ENCODE results near the gene MVB12A.

Gene MVB12A

GRCh38 chr19:17419621-17420474 is at the start of gene MVB12A:
Gene MVB12A, plus strand, starts transcription at chr19:17420047. Its CDS starts 89 bp downstream, at chr19:17420136.
- Histone ChIP-seq H3K4me3 (ENCODE audit: low read length) (peak within 1 kb of the TSS; percentile 85), H3K27me3 (ENCODE audit: insufficient read depth, low read length) (peaks cover 3% of the 10 kb centered on the region; the same call in 1 of the 2 replicates), H3K4me1 (ENCODE audit: insufficient read depth, low read length) (peaks cover 13% of the 10 kb centered on the region; the same call in 1 of the 2 replicates), H3K27ac (ENCODE audit: low read length) (no peak within 1 kb of the TSS), H3K9ac (ENCODE audit: low read depth, low read length) (peak within 1 kb of the TSS; percentile 70; the same call in 1 of the 2 replicates), H3K9me3 (ENCODE audit: insufficient read depth, low read depth, low read length) (no peaks in the 10 kb centered on the region), H3K36me3 (ENCODE audit: insufficient read depth, low read depth, low read length) (no peaks in the 10 kb centered on the region)

- 0 out of 2 replicates have a peak, but pooled peaks cover 4% of the 10 kb centered on the region for H3K9me3 ChIP-seq (ENCODE audit: insufficient read depth, low read depth, low read length)
- H3K27me3 ChIP-seq (ENCODE audit: insufficient read depth, low read length): no peaks in the 10 kb centered on the region
- no peak within 1 kb of the TSS for H3K27ac ChIP-seq (ENCODE audit: low read length)
- no peaks in the 10 kb centered on the region for H3K36me3 ChIP-seq (ENCODE audit: insufficient read depth, low read depth, low read length)
- H3K4me1 ChIP-seq (ENCODE audit: insufficient read depth, low read length): peaks cover 9% of the 10 kb centered on the region; the same call in 1 of the 2 replicates
- H3K4me3 ChIP-seq (ENCODE audit: low read length): no peak within 1 kb of the TSS
- no peak within 1 kb of the TSS for H3K9ac ChIP-seq (ENCODE audit: low read depth, low read length)
Observed at GRCh38 chr19:17376935-17377600, 42.8 kb upstream of the MVB12A start, which contains the start of gene PLVAP. Gene PLVAP, minus strand, starts transcription at chr19:17377342. Its CDS starts 54 bp downstream, at chr19:17377288.

GRCh38 chr19:17378271-17378670 is 41.6 kb upstream of the MVB12A start:
- H3K4me1 ChIP-seq (ENCODE audit: insufficient read depth, low read length): peaks cover 12% of the 10 kb centered on the region; the same call in 1 of the 2 replicates
- H3K9me3 ChIP-seq (ENCODE audit: insufficient read depth, low read depth, low read length): 0 out of 2 replicates have a peak, but pooled peaks cover 4% of the 10 kb centered on the region
- no peak overlapping the region for H3K9ac ChIP-seq (ENCODE audit: low read depth, low read length)

GRCh38 chr19:17379221-17379631 is 40.6 kb upstream of the MVB12A start:
- H3K27ac ChIP-seq (ENCODE audit: low read length): peak overlapping the region; percentile 56
- 0 out of 2 replicates have a peak, but pooled peaks cover 4% of the 10 kb centered on the region for H3K9me3 ChIP-seq (ENCODE audit: insufficient read depth, low read depth, low read length)
- H3K27me3 ChIP-seq (ENCODE audit: insufficient read depth, low read length): no peaks in the 10 kb centered on the region
- no peak overlapping the region for H3K9ac ChIP-seq (ENCODE audit: low read depth, low read length)
- peaks cover 12% of the 10 kb centered on the region; the same call in 1 of the 2 replicates for H3K4me1 ChIP-seq (ENCODE audit: insufficient read depth, low read length)
- no peaks in the 10 kb centered on the region for H3K36me3 ChIP-seq (ENCODE audit: insufficient read depth, low read depth, low read length)
- no peak overlapping the region for H3K4me3 ChIP-seq (ENCODE audit: low read length)

More at GRCh38 chr19:17378271-17378670, 41.6 kb upstream of the MVB12A start:
- Histone ChIP-seq H3K4me3 (ENCODE audit: low read length) (no peak overlapping the region), H3K36me3 (ENCODE audit: insufficient read depth, low read depth, low read length) (no peaks in the 10 kb centered on the region), H3K27ac (ENCODE audit: low read length) (no peak overlapping the region), H3K27me3 (ENCODE audit: insufficient read depth, low read length) (no peaks in the 10 kb centered on the region)

GRCh38 chr19:17380426-17381138 is 39.3 kb upstream of the MVB12A start:
- H3K9me3 ChIP-seq (ENCODE audit: insufficient read depth, low read depth, low read length): 0 out of 2 replicates have a peak, but pooled peaks cover 4% of the 10 kb centered on the region
- no peak overlapping the region for H3K9ac ChIP-seq (ENCODE audit: low read depth, low read length)
- no peak overlapping the region for H3K27ac ChIP-seq (ENCODE audit: low read length)
- H3K4me3 ChIP-seq (ENCODE audit: low read length): no peak overlapping the region
- H3K27me3 ChIP-seq (ENCODE audit: insufficient read depth, low read length): no peaks in the 10 kb centered on the region
- peaks cover 12% of the 10 kb centered on the region; the same call in 1 of the 2 replicates for H3K4me1 ChIP-seq (ENCODE audit: insufficient read depth, low read length)
- no peaks in the 10 kb centered on the region for H3K36me3 ChIP-seq (ENCODE audit: insufficient read depth, low read depth, low read length)

GRCh38 chr19:17385878-17386611 is 33.8 kb upstream of the MVB12A start:
- Histone ChIP-seq H3K27me3 (ENCODE audit: insufficient read depth, low read length) (peaks cover 7% of the 10 kb centered on the region; the same call in 1 of the 2 replicates), H3K9me3 (ENCODE audit: insufficient read depth, low read depth, low read length) (peaks cover 3% of the 10 kb centered on the region; the same call in 1 of the 2 replicates), H3K27ac (ENCODE audit: low read length) (no peak overlapping the region), H3K36me3 (ENCODE audit: insufficient read depth, low read depth, low read length) (no peaks in the 10 kb centered on the region), H3K9ac (ENCODE audit: low read depth, low read length) (no peak overlapping the region), H3K4me1 (ENCODE audit: insufficient read depth, low read length) (0 out of 2 replicates have a peak, but pooled peaks cover 3% of the 10 kb centered on the region), H3K4me3 (ENCODE audit: low read length) (no peak overlapping the region)

GRCh38 chr19:17389288-17389687 is 30.6 kb upstream of the MVB12A start:
- Histone ChIP-seq H3K9me3 (ENCODE audit: insufficient read depth, low read depth, low read length) (peaks cover 3% of the 10 kb centered on the region; the same call in 1 of the 2 replicates), H3K4me1 (ENCODE audit: insufficient read depth, low read length) (no peaks in the 10 kb centered on the region; the same call in 1 of the 2 replicates), H3K27me3 (ENCODE audit: insufficient read depth, low read length) (peaks cover 7% of the 10 kb centered on the region; the same call in 1 of the 2 replicates), H3K36me3 (ENCODE audit: insufficient read depth, low read depth, low read length) (no peaks in the 10 kb centered on the region), H3K27ac (ENCODE audit: low read length) (no peak overlapping the region), H3K9ac (ENCODE audit: low read depth, low read length) (no peak overlapping the region), H3K4me3 (ENCODE audit: low read length) (no peak overlapping the region)

GRCh38 chr19:17389957-17390664 is 29.7 kb upstream of the MVB12A start:
- Histone ChIP-seq H3K27ac (ENCODE audit: low read length) (no peak overlapping the region), H3K9ac (ENCODE audit: low read depth, low read length) (peak overlapping the region; percentile 55; the same call in 1 of the 2 replicates)

GRCh38 chr19:17390665-17391370 is 29.0 kb upstream of the MVB12A start:
- H3K4me3 ChIP-seq (ENCODE audit: low read length): peak overlapping the region; percentile 86
- H3K9ac ChIP-seq (ENCODE audit: low read depth, low read length): peak overlapping the region; percentile 55; the same call in 1 of the 2 replicates
- H3K27ac ChIP-seq (ENCODE audit: low read length): no peak overlapping the region
- H3K4me1 ChIP-seq (ENCODE audit: insufficient read depth, low read length): peaks cover 3% of the 10 kb centered on the region; the same call in 1 of the 2 replicates
- peaks cover 7% of the 10 kb centered on the region; the same call in 1 of the 2 replicates for H3K27me3 ChIP-seq (ENCODE audit: insufficient read depth, low read length)
- H3K9me3 ChIP-seq (ENCODE audit: insufficient read depth, low read depth, low read length): peaks cover 3% of the 10 kb centered on the region; the same call in 1 of the 2 replicates
- H3K36me3 ChIP-seq (ENCODE audit: insufficient read depth, low read depth, low read length): no peaks in the 10 kb centered on the region

More at GRCh38 chr19:17389957-17390664, 29.7 kb upstream of the MVB12A start:
- H3K4me3 ChIP-seq (ENCODE audit: low read length): peak overlapping the region; percentile 86
- H3K36me3 ChIP-seq (ENCODE audit: insufficient read depth, low read depth, low read length): no peaks in the 10 kb centered on the region
- H3K4me1 ChIP-seq (ENCODE audit: insufficient read depth, low read length): no peaks in the 10 kb centered on the region; the same call in 1 of the 2 replicates
- H3K9me3 ChIP-seq (ENCODE audit: insufficient read depth, low read depth, low read length): peaks cover 3% of the 10 kb centered on the region; the same call in 1 of the 2 replicates
- peaks cover 7% of the 10 kb centered on the region; the same call in 1 of the 2 replicates for H3K27me3 ChIP-seq (ENCODE audit: insufficient read depth, low read length)

All from iPS-20b (cell line).